Testis (tissue), 2 donors: ENCODE results near the gene SLC38A4.

Experiments
- CTCF ChIP-seq, 3 experiments: fragments of 450-650 bp in 2 of 3; fragments of 200-600 bp in 1 of 3; sonication (generic) in 1 of 3; IDR thresholded peaks; one replicate each; pipeline ENCODE4 v1.5.1; 2016 to 2019; ENCODE audit warnings: antibody characterized with exemption in 3 of 3, mild to moderate bottlenecking in 2 of 3, moderate library complexity in 1 of 3
- POLR2A ChIP-seq: fragments of 450-650 bp; IDR thresholded peaks from one replicate; pipeline ENCODE4 v1.6.1; 2017; ENCODE audit warnings: antibody characterized with exemption, mild to moderate bottlenecking, moderate library complexity

GRCh38 chr12:46798056-46798455 is 27.7 kb downstream of the SLC38A4 start:
- no peak for TF ChIP-seq CTCF (IDR thresholded peaks at IDR 0.05)
- TF ChIP-seq POLR2A = no peak
